Neural progenitor cell (in vitro differentiated cells): ENCODE measurements around the gene IFIT5. TPM values are rescaled to one million over a fixed set of nuclear protein-coding genes. Genes with fewer than 3 reads are reported as not detected.

Experiments
- DNase-seq: peaks from one replicate; pipeline ENCODE4 v3.0.0-alpha.2; 2016; ENCODE audit warnings: low spot score
- H2AFZ ChIP-seq: fragments of 200-600 bp; sonication (generic); replicated peaks from 2 replicates; pipeline ENCODE4 v1.6.1; 2016; ENCODE audit warnings: antibody characterized with exemption
- H3F3A ChIP-seq: fragments of 200-600 bp; sonication (generic); 2 replicates; pipeline ENCODE4 v1.6.1; 2016; ENCODE audit warnings: antibody characterized with exemption, low read depth
- H3K27ac ChIP-seq: fragments of 200-600 bp; sonication (generic); 2 replicates; pipeline ENCODE4 v1.5.1; 2016; ENCODE audit warnings: mild to moderate bottlenecking
- H3K27me3 ChIP-seq: fragments of 200-600 bp; sonication (generic); 2 replicates; pipeline ENCODE4 v1.6.1; 2016; ENCODE audit warnings: mild to moderate bottlenecking, moderate library complexity
- H3K36me3 ChIP-seq: fragments of 200-600 bp; sonication (generic); 2 replicates; pipeline ENCODE4 v1.5.1; 2016
- H3K4me1 ChIP-seq: fragments of 200-600 bp; sonication (generic); 2 replicates; pipeline ENCODE4 v1.6.1; 2016; ENCODE audit warnings: mixed run types
- H3K4me2 ChIP-seq: fragments of 200-600 bp; sonication (generic); 2 replicates; pipeline ENCODE4 v1.6.1; 2016
- H3K4me3 ChIP-seq: fragments of 200-600 bp; sonication (generic); 2 replicates; pipeline ENCODE4 v1.5.1; 2016
- H3K79me2 ChIP-seq: fragments of 200-600 bp; sonication (generic); 2 replicates; pipeline ENCODE4 v1.6.1; 2016; ENCODE audit warnings: low read depth
- H3K9ac ChIP-seq: fragments of 200-600 bp; sonication (generic); 2 replicates; pipeline ENCODE4 v1.6.1; 2016
- H3K9me3 ChIP-seq: fragments of 200-600 bp; sonication (generic); 2 replicates; pipeline ENCODE4 v1.5.1; 2016; ENCODE audit warnings: low read depth
- H4K20me1 ChIP-seq: fragments of 200-600 bp; sonication (generic); 2 replicates; pipeline ENCODE4 v1.6.1; 2016; ENCODE audit warnings: low read depth
- H3K27ac Mint-ChIP-seq: 3 replicates; pipeline ENCODE4 v1.8.0; 2021; ENCODE audit warnings: mixed read lengths
- H3K27me3 Mint-ChIP-seq: 2 replicates; pipeline ENCODE4 v1.8.0; 2022; ENCODE audit warnings: low read depth, mild to moderate bottlenecking, inconsistent platforms, moderate library complexity, mixed read lengths; ENCODE audit not compliant: insufficient read depth
- H3K36me3 Mint-ChIP-seq: 3 replicates; pipeline ENCODE4 v1.8.0; 2021; ENCODE audit warnings: mixed read lengths
- H3K4me1 Mint-ChIP-seq: 3 replicates; pipeline ENCODE4 v1.8.0; 2021; ENCODE audit warnings: mixed read lengths
- H3K4me3 Mint-ChIP-seq: 3 replicates; pipeline ENCODE4 v1.8.0; 2021; ENCODE audit warnings: mild to moderate bottlenecking, moderate library complexity, mixed read lengths
- H3K9me3 Mint-ChIP-seq: 3 replicates; pipeline ENCODE4 v1.8.0; 2020; ENCODE audit warnings: mixed read lengths
- CTCF ChIP-seq: fragments of 200-600 bp; sonication (generic); IDR thresholded peaks from 2 replicates; pipeline ENCODE4 v1.5.1; 2017; ENCODE audit warnings: antibody characterized with exemption, mild to moderate bottlenecking
- EZH2 ChIP-seq: fragments of 200-600 bp; sonication (generic); IDR thresholded peaks from 2 replicates; pipeline ENCODE4 v1.6.1; 2017; ENCODE audit warnings: antibody characterized with exemption, mild to moderate bottlenecking, moderate library complexity
- EZH2phosphoT487 ChIP-seq: fragments of 200-600 bp; sonication (generic); IDR thresholded peaks from 2 replicates; pipeline ENCODE4 v1.6.1; 2017; ENCODE audit warnings: antibody characterized with exemption
- total RNA-seq: library from RNA; depleted of rRNA; stranded (reverse); fragments of >200 nt; gene quantifications from 2 replicates; pipeline ENCODE4 v1.2.3, GENCODE V29; 2015; ENCODE audit warnings: low replicate concordance

IFIT5 gene
- total RNA-seq, 1 donor from 2014 or later, result 7.0 TPM

GRCh38 chr10:89428877-89429276 lies 14.5 kb downstream of the IFIT5 start:
- DNase-seq, result no peak
- H3K27ac Mint-ChIP-seq, result no peak overlapping the region
- no peaks in the 10 kb centered on the region for H3K36me3 Mint-ChIP-seq
- TF ChIP-seq CTCF, result no peak
- TF ChIP-seq EZH2, result no peak
- no peak for TF ChIP-seq EZH2phosphoT487
- no peaks in the 10 kb centered on the region for H3F3A ChIP-seq
- no peaks in the 10 kb centered on the region for H3K9me3 Mint-ChIP-seq
- no peaks in the 10 kb centered on the region for H3K9me3 ChIP-seq
- H3K9ac ChIP-seq, result no peak overlapping the region
- no peaks in the 10 kb centered on the region for H3K27me3 Mint-ChIP-seq
- no peak overlapping the region for H3K27ac ChIP-seq
- no peak overlapping the region for H3K4me3 ChIP-seq
- H3K4me1 ChIP-seq, result no peaks in the 10 kb centered on the region
- no peaks in the 10 kb centered on the region for H3K79me2 ChIP-seq
- H3K4me3 Mint-ChIP-seq, result no peak overlapping the region
- no peak overlapping the region for H3K4me2 ChIP-seq
- no peaks in the 10 kb centered on the region for H3K27me3 ChIP-seq
- no peaks in the 10 kb centered on the region for H3K36me3 ChIP-seq
- H3K4me1 Mint-ChIP-seq, result no peaks in the 10 kb centered on the region
- no peak overlapping the region for H2AFZ ChIP-seq
- no peaks in the 10 kb centered on the region for H4K20me1 ChIP-seq

GRCh38 chr10:89431977-89432376 lies 17.6 kb downstream of the IFIT5 start:
- Histone ChIP-seq H3K79me2 (no peaks in the 10 kb centered on the region), H2AFZ (no peak overlapping the region), H3K4me2 (no peak overlapping the region), H3K36me3 (no peaks in the 10 kb centered on the region), H4K20me1 (no peaks in the 10 kb centered on the region), H3K9me3 (no peaks in the 10 kb centered on the region), H3K27ac (no peak overlapping the region), H3F3A (no peaks in the 10 kb centered on the region), H3K4me1 (no peaks in the 10 kb centered on the region), H3K9ac (no peak overlapping the region), H3K4me3 (no peak overlapping the region), H3K27me3 (no peaks in the 10 kb centered on the region)
- no peak for TF ChIP-seq EZH2phosphoT487
- TF ChIP-seq EZH2, result no peak
- no peak for TF ChIP-seq CTCF
- Mint-ChIP-seq H3K4me3 (no peak overlapping the region), H3K36me3 (no peaks in the 10 kb centered on the region), H3K27me3 (no peaks in the 10 kb centered on the region), H3K4me1 (no peaks in the 10 kb centered on the region), H3K9me3 (no peaks in the 10 kb centered on the region), H3K27ac (no peak overlapping the region)
- no peak for DNase-seq

- no peak overlapping the region for H3K27ac ChIP-seq
- no peak overlapping the region for H2AFZ ChIP-seq
- H3K27me3 ChIP-seq, result no peaks in the 10 kb centered on the region
- Mint-ChIP-seq H3K36me3 (no peaks in the 10 kb centered on the region), H3K4me3 (no peak overlapping the region), H3K27ac (no peak overlapping the region), H3K27me3 (no peaks in the 10 kb centered on the region), H3K4me1 (no peaks in the 10 kb centered on the region), H3K9me3 (no peaks in the 10 kb centered on the region)
- TF ChIP-seq CTCF (no peak), EZH2 (no peak), EZH2phosphoT487 (no peak)
- H3K9me3 ChIP-seq, result no peaks in the 10 kb centered on the region
- H3K4me2 ChIP-seq, result no peak overlapping the region
- no peaks in the 10 kb centered on the region for H3K4me1 ChIP-seq
- H3K79me2 ChIP-seq, result no peaks in the 10 kb centered on the region
- H4K20me1 ChIP-seq, result no peaks in the 10 kb centered on the region
- H3K36me3 ChIP-seq, result no peaks in the 10 kb centered on the region
- no peak overlapping the region for H3K9ac ChIP-seq
- H3F3A ChIP-seq, result no peaks in the 10 kb centered on the region
- no peak overlapping the region for H3K4me3 ChIP-seq
- no peak for DNase-seq
Observed at GRCh38 chr10:89438525-89438924, 24.2 kb downstream of the IFIT5 start.
